Activated T-cell treated with anti-CD3 and anti-CD28 coated beads, Interleukin-2, amount 50 U/mL, for 72 hours (primary cell): ENCODE results near the gene ACKR3. TPM values are rescaled to one million over a fixed set of nuclear protein-coding genes. Genes with fewer than 3 reads are reported as not detected.

Experiments
- ATAC-seq, 2 donors: fragments of 150-1000 bp; cut with Tn5 transposase; replicated peaks in 1 of 2; 2 replicates each; pipeline ENCODE4 v1.10.0; 2021; ENCODE audit warnings: moderate library complexity in 2 of 2, mild to moderate bottlenecking in 1 of 2
- DNase-seq, 2 donors: peaks; one replicate each; pipeline ENCODE4 v3.0.0; 2021 to 2022; ENCODE audit warnings: mixed read lengths in 1 of 2
- H3K27ac Mint-ChIP-seq: one replicate; pipeline ENCODE4 v1.8.0; 2022; ENCODE audit warnings: mild to moderate bottlenecking, moderate library complexity, mixed read lengths
- H3K27me3 Mint-ChIP-seq: one replicate; pipeline ENCODE4 v1.8.0; 2022; ENCODE audit warnings: low read depth, mixed read lengths
- H3K36me3 Mint-ChIP-seq, 2 donors: one replicate each; pipeline ENCODE4 v1.8.0; 2022; ENCODE audit warnings: mixed read lengths in 2 of 2, mild to moderate bottlenecking in 1 of 2; ENCODE audit not compliant: insufficient read depth in 2 of 2
- H3K4me1 Mint-ChIP-seq: one replicate; pipeline ENCODE4 v1.8.0; 2022; ENCODE audit warnings: low read depth, mixed read lengths
- H3K4me3 Mint-ChIP-seq, 2 donors: one replicate each; pipeline ENCODE4 v1.8.0; 2022; ENCODE audit warnings: mild to moderate bottlenecking in 2 of 2, mixed read lengths in 2 of 2, moderate library complexity in 2 of 2
- H3K9me3 Mint-ChIP-seq, 2 donors: one replicate each; pipeline ENCODE4 v1.8.0; 2022; ENCODE audit warnings: mixed read lengths in 2 of 2
- total RNA-seq, 2 donors: library from RNA; stranded (reverse); gene quantifications; one replicate each; pipeline ENCODE4 v1.2.3, GENCODE V29; 2022

The ACKR3 gene
- total RNA-seq, 2 donors from 2014 or later, result 0.83 to 1.0 TPM

DNA sequence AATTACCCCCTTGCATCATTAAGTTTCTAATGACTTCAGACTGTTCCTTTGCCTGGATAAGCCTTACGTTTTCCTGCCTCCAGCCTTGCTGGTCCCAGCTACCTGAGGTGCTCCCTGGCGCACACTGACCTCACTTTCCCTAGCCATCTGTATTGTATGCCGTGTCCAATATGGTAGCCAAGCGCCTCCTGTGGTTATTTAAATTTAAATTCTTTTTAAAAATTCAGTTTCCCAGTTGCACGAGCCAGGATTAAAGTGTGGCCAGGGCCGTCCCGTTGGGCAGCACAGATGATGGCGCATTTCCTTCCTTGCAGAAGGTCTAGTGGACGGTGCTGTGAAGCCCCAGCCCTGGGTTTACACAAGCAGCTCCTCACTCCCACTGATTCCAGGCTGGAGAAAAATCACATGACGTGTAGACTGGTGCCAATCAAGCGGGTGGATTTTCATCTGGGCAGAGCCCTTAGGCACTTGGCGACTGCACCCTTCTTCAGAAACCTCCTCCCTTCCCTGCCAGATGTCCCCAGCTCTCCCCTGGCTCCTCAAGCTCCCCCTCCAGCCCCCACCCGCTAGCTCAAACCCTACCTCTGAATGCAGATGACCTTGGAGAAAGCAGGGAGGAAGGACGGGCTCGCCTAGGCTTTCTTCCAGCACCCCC is 33.9 kb downstream of the ACKR3 start:
- peaks cover 6% of the 10 kb centered on the region for H3K4me1 Mint-ChIP-seq
- H3K36me3 Mint-ChIP-seq, result no peaks in the 10 kb centered on the region
- no peaks in the 10 kb centered on the region for H3K9me3 Mint-ChIP-seq
- H3K4me3 Mint-ChIP-seq, result no peak overlapping the region
- H3K27me3 Mint-ChIP-seq, result peaks cover 26% of the 10 kb centered on the region
- ATAC-seq (no peak), DNase-seq (no peak)
- no peak overlapping the region for H3K27ac Mint-ChIP-seq

- H3K9me3 Mint-ChIP-seq, result no peaks in the 10 kb centered on the region
- H3K27ac Mint-ChIP-seq, result no peak overlapping the region
- DNase-seq (no peak), ATAC-seq (no peak)
- no peaks in the 10 kb centered on the region for H3K36me3 Mint-ChIP-seq
- peaks cover 6% of the 10 kb centered on the region for H3K4me1 Mint-ChIP-seq
- no peak overlapping the region for H3K4me3 Mint-ChIP-seq
- H3K27me3 Mint-ChIP-seq, result peaks cover 26% of the 10 kb centered on the region
Measured at GRCh38 chr2:236604575-236605344, 35.1 kb downstream of the ACKR3 start.

DNA sequence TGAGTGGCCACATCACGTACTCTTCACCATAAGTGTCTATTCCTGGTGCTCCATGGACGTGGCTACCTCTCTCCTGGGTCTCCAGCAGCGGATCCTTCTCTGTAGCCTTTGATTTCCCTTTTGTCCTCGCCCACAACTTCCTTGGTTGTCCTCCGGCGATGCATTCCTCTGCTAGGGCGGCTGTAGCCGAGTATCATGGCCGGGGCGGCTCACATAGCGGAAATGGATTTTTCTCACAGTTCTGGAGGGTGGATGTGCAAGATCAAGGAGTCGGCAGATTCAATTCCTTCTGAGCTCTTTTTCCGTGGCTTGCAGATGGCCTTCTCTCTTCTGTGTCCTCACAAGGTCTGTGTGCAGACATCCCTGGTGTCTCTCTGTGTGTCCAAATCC is 35.7 kb downstream of the ACKR3 start:
- Mint-ChIP-seq H3K36me3 (no peaks in the 10 kb centered on the region), H3K27ac (no peak overlapping the region), H3K9me3 (no peaks in the 10 kb centered on the region), H3K4me1 (peaks cover 6% of the 10 kb centered on the region), H3K27me3 (peaks cover 26% of the 10 kb centered on the region), H3K4me3 (no peak overlapping the region)
- ATAC-seq (no peak), DNase-seq (no peak)

GRCh38 chr2:236606023-236606422 is 36.4 kb downstream of the ACKR3 start:
- peaks cover 6% of the 10 kb centered on the region for H3K4me1 Mint-ChIP-seq
- H3K27ac Mint-ChIP-seq, result no peak overlapping the region
- peaks cover 26% of the 10 kb centered on the region for H3K27me3 Mint-ChIP-seq
- no peak overlapping the region for H3K4me3 Mint-ChIP-seq
- DNase-seq (no peak), ATAC-seq (no peak)
- no peaks in the 10 kb centered on the region for H3K36me3 Mint-ChIP-seq
- no peaks in the 10 kb centered on the region for H3K9me3 Mint-ChIP-seq

DNA sequence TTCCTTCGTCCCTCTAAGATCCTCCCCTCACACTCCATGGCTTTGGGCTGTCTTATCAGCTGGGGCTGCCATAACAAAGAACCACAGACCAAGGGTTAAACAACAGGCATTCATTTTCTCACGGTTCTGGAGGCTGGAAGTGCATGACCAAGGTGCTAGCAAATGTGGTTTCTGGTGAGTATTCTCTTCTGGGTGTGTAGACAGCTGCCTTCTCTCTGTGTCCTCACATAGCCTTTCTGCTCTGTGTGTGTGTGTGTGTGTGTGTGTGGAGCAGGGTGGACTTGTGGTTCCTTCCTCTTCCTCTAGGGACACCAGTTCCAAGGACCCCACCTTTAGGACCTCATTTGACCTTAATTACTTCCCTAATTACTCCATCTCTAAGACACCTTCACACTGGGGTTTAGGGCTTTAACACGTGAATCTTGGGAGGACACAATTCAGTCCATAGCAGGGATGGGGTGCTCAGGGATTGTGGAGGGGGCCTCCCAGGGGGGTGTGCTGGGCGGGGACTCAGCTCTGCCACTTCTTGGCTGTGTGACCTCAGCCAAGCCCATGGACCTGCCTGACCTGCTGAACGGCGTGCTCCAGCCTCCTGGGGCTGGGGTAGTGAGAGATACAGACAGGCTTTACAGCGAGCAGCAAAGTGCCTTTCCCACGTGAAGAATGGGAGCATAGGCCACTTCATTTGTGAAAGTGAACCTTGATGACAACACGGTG is 38.0 kb downstream of the ACKR3 start:
- no peak for DNase-seq
- Mint-ChIP-seq H3K4me3 (no peak overlapping the region), H3K36me3 (no peaks in the 10 kb centered on the region)

DNA sequence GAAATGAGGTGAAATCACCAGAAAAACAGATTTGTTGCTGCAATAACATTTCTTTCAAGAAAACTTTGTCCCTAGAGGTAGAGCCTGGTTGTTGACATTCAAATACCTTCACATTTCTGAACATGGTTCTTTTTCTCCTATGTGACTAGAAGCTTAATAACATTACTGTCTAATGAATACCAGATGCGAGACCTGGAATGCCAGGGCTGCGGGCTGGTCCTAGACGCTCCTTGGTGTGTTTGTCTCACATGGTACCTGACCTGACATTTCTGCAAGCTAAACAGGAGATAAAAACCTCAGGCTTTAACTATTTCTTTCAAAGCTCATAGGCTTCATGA is 38.5 kb downstream of the ACKR3 start:
- no peaks in the 10 kb centered on the region for H3K9me3 Mint-ChIP-seq
- DNase-seq, result no peak
- H3K27ac Mint-ChIP-seq, result no peak overlapping the region
- peaks cover 6% of the 10 kb centered on the region for H3K4me1 Mint-ChIP-seq
- H3K36me3 Mint-ChIP-seq, result no peaks in the 10 kb centered on the region
- no peak overlapping the region for H3K4me3 Mint-ChIP-seq
- no peak for ATAC-seq
- H3K27me3 Mint-ChIP-seq, result peaks cover 19% of the 10 kb centered on the region

More for the DNA sequence above, 38.0 kb downstream of the ACKR3 start:
- ATAC-seq, result no peak
- peaks cover 22% of the 10 kb centered on the region for H3K27me3 Mint-ChIP-seq
- no peaks in the 10 kb centered on the region for H3K9me3 Mint-ChIP-seq
- H3K27ac Mint-ChIP-seq, result no peak overlapping the region
- peaks cover 6% of the 10 kb centered on the region for H3K4me1 Mint-ChIP-seq

GRCh38 chr2:236608710-236609109 is 39.1 kb downstream of the ACKR3 start:
- Mint-ChIP-seq H3K36me3 (no peaks in the 10 kb centered on the region), H3K27ac (no peak overlapping the region), H3K9me3 (no peaks in the 10 kb centered on the region), H3K4me3 (no peak overlapping the region), H3K27me3 (peaks cover 18% of the 10 kb centered on the region), H3K4me1 (peaks cover 6% of the 10 kb centered on the region)
- ATAC-seq, result no peak
- DNase-seq, result no peak

DNA sequence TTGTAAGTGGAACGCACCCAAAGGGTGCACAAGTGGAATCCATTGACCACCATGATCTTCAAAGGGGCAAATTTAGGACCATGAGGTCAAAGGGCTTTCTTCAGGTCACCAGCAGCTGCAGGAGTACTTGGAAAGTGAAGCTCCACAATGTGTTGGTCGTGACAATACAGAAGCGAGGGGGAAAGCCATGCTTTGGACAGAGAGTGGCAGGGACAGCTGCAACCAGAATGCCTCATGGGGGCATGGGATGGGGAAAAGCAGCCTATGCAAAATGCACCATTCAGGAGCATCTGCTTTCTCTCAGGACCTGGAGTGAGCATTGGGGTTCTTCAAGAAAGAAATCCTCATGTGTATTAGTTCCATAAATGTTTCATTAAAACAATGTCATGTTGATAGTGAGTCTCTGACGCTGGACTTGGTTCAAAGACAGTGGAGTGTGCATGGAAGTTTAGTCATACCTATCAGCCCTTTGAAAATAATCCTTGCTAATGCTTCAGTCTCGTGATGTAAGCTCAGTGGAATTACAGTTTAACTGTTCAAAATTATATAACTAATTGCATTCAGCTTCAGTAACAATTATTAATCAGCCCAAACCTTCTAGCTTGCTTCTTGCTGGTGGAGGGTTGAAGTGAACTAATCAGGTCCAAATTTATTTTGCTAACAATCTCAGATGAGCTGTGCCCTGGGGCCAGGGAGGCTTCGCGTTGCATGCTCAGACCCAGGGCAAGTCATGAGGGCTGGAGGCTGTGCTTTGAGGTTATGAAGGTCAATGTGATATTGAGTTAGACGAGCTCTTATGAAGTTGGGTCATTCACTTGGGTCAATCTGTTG is 41.6 kb downstream of the ACKR3 start:
- Mint-ChIP-seq H3K27me3 (no peaks in the 10 kb centered on the region), H3K4me3 (no peak overlapping the region), H3K36me3 (no peaks in the 10 kb centered on the region), H3K27ac (no peak overlapping the region), H3K9me3 (no peaks in the 10 kb centered on the region), H3K4me1 (no peaks in the 10 kb centered on the region)
- ATAC-seq (no peak), DNase-seq (no peak)

GRCh38 chr2:236612737-236613136 is 43.1 kb downstream of the ACKR3 start:
- Mint-ChIP-seq H3K9me3 (no peaks in the 10 kb centered on the region), H3K36me3 (no peaks in the 10 kb centered on the region), H3K4me3 (no peak overlapping the region), H3K27me3 (no peaks in the 10 kb centered on the region), H3K4me1 (no peaks in the 10 kb centered on the region), H3K27ac (no peak overlapping the region)
- no peak for DNase-seq
- ATAC-seq, result no peak

GRCh38 chr2:236613612-236614011 is 44.0 kb downstream of the ACKR3 start:
- Mint-ChIP-seq H3K27me3 (no peaks in the 10 kb centered on the region), H3K27ac (no peak overlapping the region), H3K9me3 (no peaks in the 10 kb centered on the region), H3K36me3 (no peaks in the 10 kb centered on the region), H3K4me3 (no peak overlapping the region), H3K4me1 (no peaks in the 10 kb centered on the region)
- no peak for ATAC-seq
- DNase-seq, result no peak

- ATAC-seq (no peak), DNase-seq (no peak)
- peaks cover under 1% of the 10 kb centered on the region for H3K4me1 Mint-ChIP-seq
- no peaks in the 10 kb centered on the region for H3K9me3 Mint-ChIP-seq
- no peaks in the 10 kb centered on the region for H3K36me3 Mint-ChIP-seq
- H3K4me3 Mint-ChIP-seq, result no peak overlapping the region
- H3K27me3 Mint-ChIP-seq, result no peaks in the 10 kb centered on the region
- H3K27ac Mint-ChIP-seq, result no peak overlapping the region
Measured at GRCh38 chr2:236614551-236614950, 44.9 kb downstream of the ACKR3 start.

DNA sequence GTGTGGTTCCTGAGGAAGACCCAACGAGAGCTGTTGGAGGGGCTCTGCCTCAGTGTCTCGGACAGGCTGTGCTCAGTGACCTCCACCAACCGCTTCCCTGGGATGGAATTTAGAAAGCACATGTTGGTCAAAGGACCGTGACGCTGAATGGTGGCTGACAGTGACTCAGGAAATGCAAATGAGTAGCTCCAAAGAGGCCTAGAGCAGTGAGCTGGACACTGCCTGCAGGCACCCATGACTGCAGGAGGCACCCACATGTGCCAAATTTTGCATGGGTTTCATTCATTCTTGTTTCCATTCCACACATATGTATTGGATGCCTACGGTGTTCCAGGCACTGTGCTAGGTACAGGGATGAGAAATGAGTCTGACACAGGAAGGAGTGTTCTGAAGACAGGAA is 46.4 kb downstream of the ACKR3 start:
- Mint-ChIP-seq H3K27me3 (no peaks in the 10 kb centered on the region), H3K36me3 (no peaks in the 10 kb centered on the region), H3K27ac (no peak overlapping the region), H3K4me1 (peaks cover 13% of the 10 kb centered on the region), H3K4me3 (no peak overlapping the region), H3K9me3 (no peaks in the 10 kb centered on the region)
- DNase-seq (no peak), ATAC-seq (no peak)

- no peak overlapping the region for H3K27ac Mint-ChIP-seq
- no peaks in the 10 kb centered on the region for H3K9me3 Mint-ChIP-seq
- DNase-seq (no peak), ATAC-seq (no peak)
- H3K4me1 Mint-ChIP-seq, result peaks cover 13% of the 10 kb centered on the region
- no peak overlapping the region for H3K4me3 Mint-ChIP-seq
- no peaks in the 10 kb centered on the region for H3K27me3 Mint-ChIP-seq
- no peaks in the 10 kb centered on the region for H3K36me3 Mint-ChIP-seq
Measured at GRCh38 chr2:236616624-236617023, 47.0 kb downstream of the ACKR3 start.
